Measurements from ENCODE around the gene MLXIP. TPM values are rescaled to one million over a fixed set of nuclear protein-coding genes. Genes with fewer than 3 reads are reported as not detected.
A peak's percentile ranks its signal among the peaks of the same experiment; 100 is the strongest.

The MLXIP gene
- total RNA-seq, 8 experiments from 2014 or later = 7.5 to 27.5 (median 15.2) TPM

DNA sequence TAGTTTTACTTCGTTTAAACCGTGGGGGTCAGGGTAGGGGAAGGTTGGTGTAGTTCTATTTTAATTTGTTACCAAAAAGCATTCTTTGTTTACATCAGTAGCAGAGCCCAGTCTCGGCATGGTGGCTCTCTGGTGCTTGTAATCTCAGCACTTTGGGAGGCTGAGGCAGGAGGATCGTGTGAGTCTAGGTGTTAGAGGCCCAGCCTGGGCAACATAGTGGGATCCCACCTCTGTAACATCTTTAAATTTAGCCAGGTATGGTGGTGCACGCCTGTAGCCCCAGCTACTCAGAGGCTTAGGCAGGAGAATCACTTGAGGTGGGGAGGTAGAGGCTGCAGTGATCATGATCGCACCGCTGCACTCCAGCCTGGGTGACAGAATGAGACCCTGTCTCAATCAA, 106.5 kb downstream of the MLXIP start:
- 34 to 100% (median 80%) methylated on average over 1 to 6 of the region's 7 CpGs; no CpG with 5 or more reads in 2 of the 10 experiments for WGBS, 10 experiments
- Histone ChIP-seq H3K4me1 (replicated peaks in 1 of 2) (peaks cover 0 to 3% of the 10 kb centered on the region in 2 donors), H3K27ac (no peak overlapping the region), H3K4me3 (no peak overlapping the region)
- ATAC-seq (replicated peaks in 6 of 8) = no peak
- in situ Hi-C loops (cut with MboI; ENCODE audit: low pct_unique_long_range_greater_than_20kb in 2 of 9, low sequenced_read_pairs in 9 of 9, unreplicated experiment in 9 of 9) = no loop called here

- peaks cover 0 to 3% of the 10 kb centered on the region in 2 donors for H3K4me1 ChIP-seq (replicated peaks in 1 of 2)
- ATAC-seq (replicated peaks in 6 of 8) = no peak
- 50 to 100% (median 76%) methylated on average over 1 to 3 of the region's 10 CpGs; no CpG with 5 or more reads in 3 of the 10 experiments for WGBS, 10 experiments
- no peak overlapping the region for H3K27ac ChIP-seq
- H3K4me3 ChIP-seq = no peak overlapping the region
- in situ Hi-C loops (cut with MboI; ENCODE audit: low pct_unique_long_range_greater_than_20kb in 2 of 9, low sequenced_read_pairs in 9 of 9, unreplicated experiment in 9 of 9) = no loop called here
These were observed 107.0 kb downstream of the MLXIP start for GRCh38 chr12:122185494-122186082.

- 33 to 93% (median 72%) methylated on average over 1 to 12 of the region's 12 CpGs; no CpG with 5 or more reads in 4 of the 10 experiments for WGBS, 10 experiments
- in situ Hi-C loops (cut with MboI; ENCODE audit: low pct_unique_long_range_greater_than_20kb in 2 of 9, low sequenced_read_pairs in 9 of 9, unreplicated experiment in 9 of 9) = no loop called here
- H3K4me1 ChIP-seq (replicated peaks in 1 of 2) = peaks cover 0 to 3% of the 10 kb centered on the region in 2 donors
These were observed 108.9 kb downstream of the MLXIP start for GRCh38 chr12:122187466-122187865.

GRCh38 chr12:122189626-122190475, 111.3 kb downstream of the MLXIP start:
- H3K27ac ChIP-seq = no peak overlapping the region
- 0 to 100% (median 84%) methylated on average over 1 to 7 of the region's 34 CpGs; no CpG with 5 or more reads in 4 of the 10 experiments for WGBS, 10 experiments
- no peak overlapping the region for H3K4me3 ChIP-seq
- H3K4me1 ChIP-seq (replicated peaks in 1 of 2) = no peaks in the 10 kb centered on the region
- in situ Hi-C loops (cut with MboI; ENCODE audit: low pct_unique_long_range_greater_than_20kb in 2 of 9, low sequenced_read_pairs in 9 of 9, unreplicated experiment in 9 of 9) = no loop called here
- no peak for ATAC-seq (replicated peaks in 6 of 8)

More at GRCh38 chr12:122187466-122187865, 108.9 kb downstream of the MLXIP start:
- H3K27ac ChIP-seq = no peak overlapping the region
- ATAC-seq (replicated peaks in 6 of 8) = no peak
- no peak overlapping the region for H3K4me3 ChIP-seq

DNA sequence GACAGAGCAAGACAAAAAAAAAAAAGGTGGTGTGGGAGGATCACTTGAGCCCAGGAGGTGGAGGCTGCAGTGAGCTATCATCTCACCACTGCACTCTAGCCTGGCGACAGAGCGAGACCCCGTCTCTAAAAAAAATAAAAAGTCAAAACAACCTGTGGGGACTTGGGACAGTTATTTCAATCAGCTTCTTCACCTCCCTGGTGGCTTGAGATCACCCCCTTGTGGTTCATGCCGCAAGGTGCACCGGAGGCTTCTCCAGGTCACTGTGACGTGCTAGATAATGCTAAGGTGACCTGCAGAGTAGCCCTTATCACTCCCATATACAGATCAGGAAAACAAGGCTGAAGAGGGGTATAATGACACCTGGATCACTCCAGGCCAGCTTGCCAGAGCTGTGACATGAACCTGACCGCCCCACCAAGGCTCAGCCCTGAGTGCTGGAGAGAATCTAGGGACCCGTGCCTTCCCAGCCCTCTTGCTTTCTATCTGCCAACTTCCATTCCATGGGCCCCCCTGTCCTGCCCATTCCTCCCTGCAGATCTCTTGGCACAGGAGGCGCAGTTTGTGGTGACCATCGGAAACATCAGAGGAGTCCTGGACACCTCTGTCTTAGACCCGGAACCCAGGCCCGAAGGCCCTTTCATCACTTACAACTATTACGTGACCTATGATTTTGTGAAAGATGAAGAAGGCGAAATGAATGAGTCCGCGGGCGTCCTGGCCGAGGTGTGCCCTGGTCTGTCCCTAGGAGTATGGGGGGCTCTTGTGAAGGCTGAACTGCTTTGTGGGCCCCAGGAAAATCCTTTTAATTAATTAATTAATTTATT, 112.5 kb downstream of the MLXIP start:
- 18 to 100% (median 55%) methylated on average over 1 to 9 of the region's 18 CpGs; no CpG with 5 or more reads in 2 of the 10 experiments for WGBS, 10 experiments
- Histone ChIP-seq H3K27ac (no peak overlapping the region), H3K4me3 (no peak overlapping the region), H3K4me1 (replicated peaks in 1 of 2) (no peaks in the 10 kb centered on the region)
- peak in 7 of 8 experiments; percentile 27 to 98 (median 66) for ATAC-seq (replicated peaks in 6 of 8)
- in situ Hi-C loops (cut with MboI; ENCODE audit: low pct_unique_long_range_greater_than_20kb in 2 of 9, low sequenced_read_pairs in 9 of 9, unreplicated experiment in 9 of 9) = no loop called here

DNA sequence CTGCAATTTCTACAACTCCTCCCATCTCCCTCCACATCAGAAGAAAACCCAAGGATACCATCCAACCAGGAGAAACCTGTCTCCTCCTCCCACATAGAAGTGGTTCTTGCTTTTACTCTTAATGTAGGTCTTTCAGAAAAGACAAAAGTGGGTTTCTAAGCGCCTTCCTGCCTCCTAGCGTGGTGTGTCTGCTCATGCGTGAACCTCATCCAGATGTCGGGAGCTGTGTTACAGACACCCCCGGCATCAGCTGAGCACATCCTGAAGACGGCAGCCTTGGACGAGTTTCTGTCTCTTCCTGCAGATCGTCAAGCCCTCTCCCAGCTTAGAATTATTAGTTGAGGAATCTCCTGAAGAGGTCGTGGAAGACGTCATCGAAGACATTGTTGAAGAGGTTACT, 113.9 kb downstream of the MLXIP start:
- H3K27ac ChIP-seq = no peak overlapping the region
- H3K4me1 ChIP-seq (replicated peaks in 1 of 2) = no peaks in the 10 kb centered on the region
- WGBS, 10 experiments = 0 to 93% (median 76%) methylated on average over 2 to 10 of the region's 11 CpGs; no CpG with 5 or more reads in 2 of the 10 experiments
- in situ Hi-C loops (cut with MboI; ENCODE audit: low pct_unique_long_range_greater_than_20kb in 2 of 9, low sequenced_read_pairs in 9 of 9, unreplicated experiment in 9 of 9) = no loop called here
- no peak overlapping the region for H3K4me3 ChIP-seq
- no peak for ATAC-seq (replicated peaks in 6 of 8)

DNA sequence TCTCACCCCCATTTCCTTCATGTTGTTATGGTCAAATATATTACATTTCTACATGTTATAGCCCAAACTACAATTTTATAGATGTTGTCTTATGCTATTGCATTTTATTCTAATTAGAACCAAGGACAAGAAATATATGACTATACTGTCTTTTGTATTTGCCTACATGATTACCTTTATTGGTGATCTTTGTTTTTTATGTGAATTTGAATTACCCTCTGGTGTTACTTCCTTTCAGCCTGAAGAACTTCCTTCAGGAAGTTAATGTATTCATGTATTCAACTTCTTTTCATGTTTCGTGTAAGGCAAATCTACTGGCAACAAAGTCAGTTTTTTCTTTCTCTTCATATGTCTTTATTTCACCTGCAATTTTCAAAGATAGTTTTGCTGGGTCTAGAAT, 116.2 kb downstream of the MLXIP start:
- 53 to 100% (median 72%) methylated on average over 1 of the region's 1 CpG; no CpG with 5 or more reads in 2 of the 10 experiments for WGBS, 10 experiments
- Histone ChIP-seq H3K27ac (no peak overlapping the region), H3K4me1 (replicated peaks in 1 of 2) (no peaks in the 10 kb centered on the region), H3K4me3 (no peak overlapping the region)
- in situ Hi-C loops (cut with MboI; ENCODE audit: low pct_unique_long_range_greater_than_20kb in 2 of 9, low sequenced_read_pairs in 9 of 9, unreplicated experiment in 9 of 9) = no loop called here
- ATAC-seq (replicated peaks in 6 of 8) = no peak

GRCh38 chr12:122195405-122195804, 116.8 kb downstream of the MLXIP start:
- Histone ChIP-seq H3K27ac (no peak overlapping the region), H3K4me1 (replicated peaks in 1 of 2) (no peaks in the 10 kb centered on the region), H3K4me3 (no peak overlapping the region)
- ATAC-seq (replicated peaks in 6 of 8) = no peak
- 46 to 100% (median 85%) methylated on average over 1 to 4 of the region's 4 CpGs; no CpG with 5 or more reads in 1 of the 10 experiments for WGBS, 10 experiments
- in situ Hi-C loops (cut with MboI; ENCODE audit: low pct_unique_long_range_greater_than_20kb in 2 of 9, low sequenced_read_pairs in 9 of 9, unreplicated experiment in 9 of 9) = no loop called here

Other genes starting within 250 kb of the MLXIP start
- under 1 TPM in 3 of 8 experiments, not detected in 5; 0.19 to 0.46 (median 0.21) TPM for gene HPD, start 219.9 kb upstream of the MLXIP start, total RNA-seq
- 100 to 1,000 TPM in 1 of 8 experiments, 10 to 100 TPM in 7; 25.3 to 135 (median 54.6) TPM for gene PSMD9, start 190.0 kb upstream of the MLXIP start, total RNA-seq
- 1 to 10 TPM; 1.7 to 5.3 (median 2.7) TPM for gene CFAP251, start 160.2 kb upstream of the MLXIP start, total RNA-seq
- 10 to 100 TPM in 5 of 8 experiments, 1 to 10 TPM in 3; 1.2 to 68.2 (median 28.2) TPM for gene BCL7A, start 56.9 kb upstream of the MLXIP start, total RNA-seq
- under 1 TPM in 1 of 8 experiments, not detected in 7; 0.29 TPM for gene IL31, start 95.5 kb downstream of the MLXIP start, total RNA-seq
- gene LRRC43, start 104.4 kb downstream of the MLXIP start, total RNA-seq = 1 to 10 TPM in 4 of 8 experiments, under 1 TPM in 4; 0.14 to 4.8 (median 1.0) TPM
- gene B3GNT4, start 125.0 kb downstream of the MLXIP start, total RNA-seq = 1 to 10 TPM; 1.3 to 6.0 (median 2.4) TPM
- 100 to 1,000 TPM in 3 of 8 experiments, 10 to 100 TPM in 5; 53.4 to 115 (median 88.8) TPM for gene DIABLO, start 147.3 kb downstream of the MLXIP start, total RNA-seq
- gene VPS33A, start 187.7 kb downstream of the MLXIP start, total RNA-seq = 10 to 100 TPM; 13.7 to 38.2 (median 24.0) TPM

Measured in motor neuron (in vitro differentiated cells).